HFF-Myc (cell line): Measurements from ENCODE around the gene SLC44A1.

Source experiments
- DNase-seq: peaks from one replicate; pipeline ENCODE4 v3.0.0-alpha.2; 2011; ENCODE audit warnings: low read depth; ENCODE audit errors: extremely low read depth
- H3K4me3 ChIP-seq: replicated peaks from 2 replicates; pipeline ENCODE4 v1.5.1; 2011; ENCODE audit warnings: low read depth, mild to moderate bottlenecking, control low read depth, low read length
- TF ChIP-seq, protein P1 (sequence below): IDR thresholded peaks from 2 replicates; pipeline ENCODE4 v1.5.1; 2012; ENCODE audit warnings: mild to moderate bottlenecking, low read depth, low read length, control low read depth; ENCODE audit errors: missing control alignments

Gene SLC44A1

GRCh38 chr9:105305856-105306255 lies 61.4 kb downstream of the SLC44A1 start:
- H3K4me3 ChIP-seq: no peak overlapping the region
- DNase-seq: no peak
- TF ChIP-seq, protein P1, sequence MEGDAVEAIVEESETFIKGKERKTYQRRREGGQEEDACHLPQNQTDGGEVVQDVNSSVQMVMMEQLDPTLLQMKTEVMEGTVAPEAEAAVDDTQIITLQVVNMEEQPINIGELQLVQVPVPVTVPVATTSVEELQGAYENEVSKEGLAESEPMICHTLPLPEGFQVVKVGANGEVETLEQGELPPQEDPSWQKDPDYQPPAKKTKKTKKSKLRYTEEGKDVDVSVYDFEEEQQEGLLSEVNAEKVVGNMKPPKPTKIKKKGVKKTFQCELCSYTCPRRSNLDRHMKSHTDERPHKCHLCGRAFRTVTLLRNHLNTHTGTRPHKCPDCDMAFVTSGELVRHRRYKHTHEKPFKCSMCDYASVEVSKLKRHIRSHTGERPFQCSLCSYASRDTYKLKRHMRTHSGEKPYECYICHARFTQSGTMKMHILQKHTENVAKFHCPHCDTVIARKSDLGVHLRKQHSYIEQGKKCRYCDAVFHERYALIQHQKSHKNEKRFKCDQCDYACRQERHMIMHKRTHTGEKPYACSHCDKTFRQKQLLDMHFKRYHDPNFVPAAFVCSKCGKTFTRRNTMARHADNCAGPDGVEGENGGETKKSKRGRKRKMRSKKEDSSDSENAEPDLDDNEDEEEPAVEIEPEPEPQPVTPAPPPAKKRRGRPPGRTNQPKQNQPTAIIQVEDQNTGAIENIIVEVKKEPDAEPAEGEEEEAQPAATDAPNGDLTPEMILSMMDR: no peak

DNA sequence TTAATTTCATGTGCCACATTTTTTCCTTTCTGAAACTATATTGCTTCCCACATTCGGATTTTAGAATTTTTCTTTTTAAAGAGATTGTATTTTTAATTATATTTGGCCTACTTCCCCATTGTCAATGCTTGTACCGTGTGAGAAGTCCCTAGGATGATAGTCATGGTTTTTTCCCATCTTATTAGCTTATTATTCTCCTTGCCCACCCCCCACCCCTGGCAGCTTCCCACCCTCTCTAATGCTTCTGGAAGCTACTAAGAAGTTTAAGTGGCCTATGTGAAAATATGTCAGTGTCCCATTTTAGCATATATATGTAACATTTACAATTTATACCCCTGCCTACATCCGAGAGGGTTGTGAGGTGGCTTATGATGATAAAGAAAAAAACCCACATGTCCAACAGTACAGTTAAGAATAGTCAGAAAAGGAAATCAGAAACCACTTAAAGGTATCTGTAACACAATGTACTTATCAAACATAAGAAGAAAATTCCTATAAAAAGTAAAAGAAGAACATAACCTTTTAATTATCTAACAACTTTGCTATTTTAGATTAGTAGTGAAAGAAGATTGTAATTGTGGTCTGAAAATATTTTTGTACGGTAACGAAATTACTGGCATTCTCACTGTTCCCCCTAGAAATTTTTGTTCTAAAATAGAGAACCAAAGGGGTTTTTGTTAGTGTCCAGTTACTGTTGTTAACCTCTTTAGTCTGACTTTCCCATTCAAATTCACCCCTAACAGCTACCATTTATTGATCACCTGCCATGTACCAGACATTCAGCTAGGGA lies 62.1 kb downstream of the SLC44A1 start:
- H3K4me3 ChIP-seq: no peak overlapping the region
- TF ChIP-seq, protein P1: no peak
- no peak for DNase-seq

DNA sequence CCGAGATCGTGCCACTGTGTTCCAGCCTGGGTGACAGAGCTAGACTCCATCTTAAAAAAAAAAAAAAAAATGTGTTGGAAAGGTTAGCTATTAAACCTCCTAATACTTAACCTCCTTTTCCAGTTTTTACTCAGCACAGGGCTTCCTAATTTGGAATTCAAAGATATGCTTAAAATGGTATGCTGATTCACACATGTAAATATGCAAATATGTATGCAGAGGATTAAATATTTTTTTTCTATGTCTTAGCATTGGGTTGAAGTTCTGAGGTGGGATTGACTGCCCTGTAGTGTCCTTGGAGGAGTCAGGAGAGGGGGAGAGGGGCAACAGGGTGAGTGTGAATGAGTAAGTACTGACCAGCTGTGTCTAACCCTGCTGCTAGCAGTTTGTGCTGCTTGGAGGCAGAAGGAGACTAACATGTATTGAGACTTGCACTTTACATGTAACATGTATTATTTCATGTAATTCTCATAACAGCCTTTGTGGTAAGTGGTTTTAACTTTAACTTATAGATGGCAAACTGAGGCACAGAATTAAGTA lies 63.2 kb downstream of the SLC44A1 start:
- no peak overlapping the region for H3K4me3 ChIP-seq
- DNase-seq: no peak
- TF ChIP-seq, protein P1: no peak

GRCh38 chr9:105308461-105309341 lies 64.2 kb downstream of the SLC44A1 start:
- no peak for DNase-seq
- TF ChIP-seq, protein P1: no peak
- no peak overlapping the region for H3K4me3 ChIP-seq

GRCh38 chr9:105309531-105309931 lies 65.1 kb downstream of the SLC44A1 start:
- TF ChIP-seq, protein P1: no peak
- DNase-seq: no peak
- no peak overlapping the region for H3K4me3 ChIP-seq

GRCh38 chr9:105311306-105311705 lies 66.9 kb downstream of the SLC44A1 start:
- no peak overlapping the region for H3K4me3 ChIP-seq
- TF ChIP-seq, protein P1: no peak
- no peak for DNase-seq
